GM20431 (cell line): Measurements from ENCODE around the gene NUP133.
"Not testable (repeated sequence)": the region's sequence is repeated elsewhere in the genome, so short reads cannot be mapped to it uniquely, and the experiment has no call there.

Source experiments
- in situ Hi-C: fragments of 300-500 bp; cut with MseI, MboI; formaldehyde crosslinking; loops from one replicate; pipeline ENCODE4 v1.15.0; 2020; ENCODE audit warnings: low sequenced_read_pairs; ENCODE audit not compliant: unreplicated experiment

NUP133 gene

DNA sequence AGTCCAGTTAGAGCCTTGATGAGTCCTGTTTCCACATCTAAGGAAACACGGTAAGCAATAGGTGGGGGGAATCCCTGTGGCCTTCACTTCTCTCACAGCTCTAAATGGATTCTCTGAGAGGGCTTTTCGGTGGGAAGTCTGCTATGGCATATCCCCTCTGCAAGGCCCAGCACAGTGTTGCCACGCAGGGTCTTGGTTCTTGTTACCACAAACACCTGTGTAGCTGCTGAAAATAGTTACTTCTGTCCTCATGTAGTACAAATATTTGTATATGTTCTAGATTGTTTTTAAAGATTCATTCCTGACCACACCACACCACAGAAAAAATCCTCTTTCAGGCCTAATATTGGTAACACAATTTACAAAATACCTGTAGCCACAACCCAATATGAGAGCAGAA lies 79.9 kb downstream of the NUP133 start:
- in situ Hi-C loops: no loop called here

DNA sequence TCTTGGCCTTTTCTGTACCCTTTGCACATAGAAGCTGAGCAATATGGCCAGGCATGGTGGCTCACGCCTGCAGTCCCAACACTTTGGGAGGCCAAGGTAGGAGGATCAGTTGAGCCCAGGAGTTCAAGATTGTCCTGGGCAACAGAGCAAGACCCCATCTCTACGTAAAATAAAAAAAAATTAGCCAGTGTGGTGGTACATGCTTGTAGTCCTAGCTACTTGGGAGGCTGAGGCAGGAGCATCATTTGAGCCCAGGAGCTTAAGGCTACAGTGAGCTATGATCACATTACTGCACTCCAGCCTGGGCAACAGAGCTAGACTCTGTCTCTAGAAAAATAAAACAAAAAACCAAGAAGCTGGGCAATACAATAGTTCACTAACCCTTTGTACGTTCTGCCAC lies 80.6 kb downstream of the NUP133 start:
- in situ Hi-C loops: no loop called here

DNA sequence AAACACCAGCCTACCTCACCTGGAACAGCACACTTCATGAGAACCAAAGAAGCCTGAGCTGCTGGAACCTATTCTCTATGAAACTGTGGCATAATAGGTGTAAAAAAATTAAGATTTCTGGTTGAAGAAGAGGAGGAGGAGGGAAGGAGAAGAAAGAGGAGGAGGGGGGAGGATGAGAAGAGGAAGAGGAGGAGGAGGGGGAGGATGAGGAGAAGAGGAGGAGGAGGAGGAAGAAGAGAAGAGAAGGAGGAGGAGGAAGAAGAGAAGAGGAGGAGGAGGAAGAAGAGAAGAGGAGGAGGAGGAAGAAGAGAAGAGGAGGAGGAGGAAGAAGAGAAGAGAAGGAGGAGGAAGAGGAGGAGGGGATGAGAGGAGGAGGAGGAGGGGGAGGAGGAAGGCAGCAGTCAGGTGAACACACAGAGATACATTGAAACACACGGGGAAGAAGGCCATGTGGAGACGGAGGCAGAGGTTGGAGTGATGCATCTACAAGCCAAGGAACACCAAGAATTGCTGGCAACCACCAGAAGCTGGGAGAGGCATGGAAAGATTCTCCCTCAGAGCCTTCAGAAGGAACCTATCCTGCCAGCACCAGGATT lies 82.5 kb downstream of the NUP133 start:
- in situ Hi-C loops: no loop called here

DNA sequence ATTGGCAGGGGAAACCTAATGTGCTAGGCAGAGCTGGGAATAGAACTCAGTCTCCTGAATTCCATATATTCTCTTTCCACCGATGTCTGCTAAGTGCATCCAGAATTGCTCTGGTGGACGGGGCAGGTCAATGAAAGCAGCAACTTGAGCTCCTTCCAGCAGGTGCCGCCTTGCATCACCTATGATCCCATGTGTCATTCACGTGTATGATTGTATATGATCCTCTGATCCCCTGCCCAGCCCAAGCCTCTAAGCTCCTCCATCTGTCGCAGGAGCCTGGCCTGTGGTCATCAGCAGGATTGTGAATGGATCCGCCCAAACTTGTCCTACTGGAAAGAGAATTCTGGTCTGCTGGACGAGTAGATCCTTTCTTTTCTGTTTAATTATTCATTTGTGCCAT lies 87.4 kb downstream of the NUP133 start:
- in situ Hi-C loops: no loop called here

DNA sequence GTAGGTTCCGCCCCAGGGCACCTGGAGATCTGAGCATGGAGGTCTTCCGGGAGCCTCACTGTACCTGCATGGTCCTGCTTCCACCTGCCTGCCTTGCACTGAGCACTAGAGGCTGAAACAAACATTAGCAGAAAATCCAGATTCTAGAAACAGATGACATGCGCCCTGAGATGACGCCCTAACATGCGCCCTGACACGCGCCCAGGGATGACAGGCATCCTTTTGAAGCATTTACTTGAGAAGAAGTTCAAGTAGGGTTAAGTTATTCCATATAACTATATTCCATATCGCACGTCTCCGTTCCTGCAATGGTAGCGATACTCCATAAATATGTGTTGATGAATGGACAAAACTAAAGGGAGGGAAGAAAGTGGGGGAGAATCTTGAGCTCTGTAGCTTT lies 87.9 kb downstream of the NUP133 start:
- in situ Hi-C loops: no loop called here

DNA sequence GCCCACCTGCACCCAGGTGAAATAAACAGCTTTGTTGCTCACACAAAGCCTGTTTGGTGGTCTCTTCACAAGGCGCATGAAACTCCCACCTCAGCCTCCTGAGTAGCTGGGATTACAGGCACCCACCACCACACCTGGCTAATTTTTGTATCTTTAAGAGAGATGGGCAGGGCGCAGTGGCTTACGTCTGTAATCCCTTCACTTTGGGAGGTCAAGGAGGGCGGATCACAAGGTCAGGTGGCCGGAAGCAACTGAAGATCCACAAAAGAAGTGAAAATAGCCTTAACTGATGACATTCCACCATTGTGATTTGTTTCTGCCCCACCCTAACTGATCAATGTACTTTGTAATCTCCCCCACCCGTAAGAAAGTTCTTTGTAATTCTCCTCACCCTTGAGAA lies 89.6 kb downstream of the NUP133 start:
- in situ Hi-C loops: not testable (repeated sequence)

DNA sequence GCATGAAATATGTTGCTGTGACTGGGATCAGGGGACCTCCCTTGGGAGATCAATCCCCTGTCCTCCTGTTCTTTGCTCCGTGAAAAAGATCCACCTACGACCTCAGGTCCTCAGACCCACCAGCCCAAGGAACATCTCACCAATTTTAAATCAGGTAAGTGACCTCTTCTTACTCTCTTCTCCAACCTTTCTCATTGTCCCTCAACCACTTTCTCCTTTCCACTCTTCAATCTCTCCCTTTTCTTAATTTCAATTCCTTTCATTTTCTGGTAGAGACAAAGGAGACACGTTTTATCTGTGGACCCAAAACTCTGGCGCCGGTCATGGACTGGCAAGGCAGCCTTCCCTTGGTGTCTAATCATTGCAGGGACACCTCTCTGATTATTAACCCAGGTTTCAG lies 95.3 kb downstream of the NUP133 start:
- in situ Hi-C loops: not testable (repeated sequence)

DNA sequence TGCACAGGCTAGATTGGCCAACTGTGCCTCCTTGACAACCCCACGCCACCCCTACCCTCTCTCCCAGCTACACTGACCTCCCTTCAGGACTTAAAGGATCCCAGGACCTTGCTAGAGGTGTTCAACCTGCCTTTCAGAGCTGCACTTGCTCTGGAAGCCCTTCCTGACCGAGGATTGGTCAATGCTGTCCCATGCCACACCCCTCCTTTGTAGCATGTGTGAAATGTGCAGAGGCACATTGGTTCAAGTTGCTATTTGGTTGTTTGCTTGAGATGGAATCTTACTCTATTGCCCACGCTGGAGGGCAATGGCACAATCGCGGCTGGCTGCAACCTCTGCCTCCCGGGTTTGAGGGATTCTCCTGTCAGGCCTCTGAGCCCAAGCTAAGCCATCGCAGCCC lies 96.1 kb downstream of the NUP133 start:
- in situ Hi-C loops: no loop called here

DNA sequence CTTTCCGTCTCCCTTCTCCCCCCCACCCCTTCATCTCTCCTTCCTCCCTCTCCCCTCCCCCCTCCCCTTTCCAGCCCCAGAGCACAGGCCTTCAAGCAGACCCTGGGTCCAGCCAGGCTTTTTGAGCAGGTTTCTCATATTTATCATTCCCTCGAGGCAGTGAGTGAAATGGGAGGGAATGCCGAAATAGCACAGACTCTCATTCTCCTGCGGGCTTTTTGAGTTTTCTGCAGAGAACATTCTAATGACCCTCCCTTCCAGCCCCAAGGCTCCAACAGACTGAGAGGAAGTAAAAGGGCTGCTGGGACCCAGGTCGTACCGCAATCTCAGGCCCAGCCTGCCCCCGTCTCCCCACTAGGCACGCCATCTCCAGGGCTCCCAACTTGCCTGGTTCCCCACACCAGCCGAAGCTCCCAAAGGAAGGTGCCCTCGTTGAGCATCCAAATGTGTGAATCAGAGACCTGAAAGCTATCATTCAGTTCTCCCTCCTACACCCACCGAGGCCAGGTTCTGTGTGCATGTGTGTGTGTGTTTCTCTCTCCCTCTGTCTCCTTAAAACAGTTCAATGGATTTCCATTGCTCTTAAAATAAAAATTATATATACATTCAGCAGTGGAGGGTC lies 96.6 kb downstream of the NUP133 start:
- in situ Hi-C loops: no loop called here

DNA sequence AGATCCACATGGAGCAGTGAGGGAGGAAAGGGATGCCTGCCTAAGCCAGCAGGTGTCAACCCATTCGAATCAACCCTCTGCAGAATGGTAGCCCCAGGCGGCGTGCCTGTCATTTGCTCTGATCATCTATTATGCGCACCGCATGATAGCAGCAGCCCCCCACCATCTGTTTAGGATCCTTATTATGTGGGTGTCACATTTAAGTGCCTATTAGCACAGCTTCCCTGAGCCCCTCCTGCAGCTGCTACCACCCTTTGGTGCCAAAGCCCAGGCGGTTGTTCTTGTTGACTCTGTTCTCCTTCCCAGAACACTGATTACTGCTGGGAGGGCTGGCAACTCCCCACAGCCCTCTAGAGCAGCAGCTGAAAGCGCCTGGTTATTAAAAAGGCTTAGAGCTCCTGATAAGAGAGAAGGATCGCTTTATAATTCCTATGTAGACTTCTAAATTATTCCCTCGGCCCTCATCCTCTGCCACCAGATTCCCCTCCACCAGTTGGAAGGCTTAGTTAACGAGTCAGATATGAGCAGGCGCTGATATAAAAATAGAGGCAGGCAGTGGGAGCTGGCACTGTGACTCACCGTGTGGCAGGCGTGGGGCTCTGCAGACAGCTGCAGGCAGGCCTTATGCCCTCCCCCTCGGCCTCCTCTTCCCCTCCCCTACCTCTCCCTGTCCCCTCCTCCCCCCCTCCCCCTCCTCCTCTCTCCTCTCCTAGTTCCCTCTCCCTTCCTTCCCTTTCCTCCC lies 97.3 kb downstream of the NUP133 start:
- in situ Hi-C loops: no loop called here

DNA sequence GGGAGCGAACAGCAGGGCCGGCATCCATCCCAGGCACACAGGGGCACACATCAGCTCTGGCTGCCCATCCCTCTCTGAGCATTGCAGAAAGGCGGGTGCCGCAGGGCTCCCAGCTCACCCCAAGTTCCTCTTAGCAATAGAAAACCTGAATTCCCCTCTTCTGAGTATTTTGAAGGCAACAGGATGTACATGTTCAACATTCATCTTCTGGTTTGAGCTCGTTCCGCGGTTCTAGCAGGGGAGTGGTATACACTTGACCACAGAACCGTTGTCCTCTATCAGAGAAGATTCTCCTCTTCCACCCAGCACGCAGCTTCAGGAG lies 97.8 kb downstream of the NUP133 start:
- in situ Hi-C loops: no loop called here

DNA sequence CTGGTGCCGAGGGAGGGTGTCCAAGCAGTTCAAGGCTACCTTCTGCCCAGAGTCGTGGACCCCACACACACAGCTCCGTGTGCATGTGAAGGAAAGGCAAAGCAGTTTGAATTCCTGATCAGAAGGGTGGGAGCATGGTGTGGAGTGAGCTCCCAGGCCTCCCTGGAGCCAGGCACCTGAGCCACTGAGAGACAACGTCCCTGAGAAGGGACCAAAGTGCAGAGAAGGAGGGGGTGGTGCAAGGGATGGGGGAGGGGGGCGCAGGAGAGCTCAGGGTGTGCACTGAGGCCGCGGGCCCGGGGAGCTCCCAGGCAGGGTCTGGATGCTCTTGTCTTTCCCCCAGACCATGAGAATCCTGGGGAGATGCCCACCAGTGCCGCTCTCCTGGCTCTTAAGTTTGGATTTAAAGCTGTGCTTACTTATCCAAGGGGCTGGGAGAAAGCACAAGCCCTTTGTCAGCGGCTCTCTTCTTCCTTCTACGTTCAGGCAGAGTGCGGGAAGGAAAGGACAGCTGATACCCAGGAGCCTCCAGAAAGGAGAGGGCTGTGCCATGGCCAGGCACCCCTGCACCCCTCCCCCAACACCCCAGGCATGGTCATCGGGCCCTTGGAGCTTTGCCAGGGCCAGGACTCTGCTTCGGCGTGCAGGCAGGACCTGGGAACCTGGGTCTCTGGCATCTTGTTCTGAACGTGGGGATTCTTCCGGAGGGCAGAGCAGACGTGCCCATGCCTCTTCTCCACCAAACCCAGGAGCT lies 98.3 kb downstream of the NUP133 start:
- in situ Hi-C loops: no loop called here

DNA sequence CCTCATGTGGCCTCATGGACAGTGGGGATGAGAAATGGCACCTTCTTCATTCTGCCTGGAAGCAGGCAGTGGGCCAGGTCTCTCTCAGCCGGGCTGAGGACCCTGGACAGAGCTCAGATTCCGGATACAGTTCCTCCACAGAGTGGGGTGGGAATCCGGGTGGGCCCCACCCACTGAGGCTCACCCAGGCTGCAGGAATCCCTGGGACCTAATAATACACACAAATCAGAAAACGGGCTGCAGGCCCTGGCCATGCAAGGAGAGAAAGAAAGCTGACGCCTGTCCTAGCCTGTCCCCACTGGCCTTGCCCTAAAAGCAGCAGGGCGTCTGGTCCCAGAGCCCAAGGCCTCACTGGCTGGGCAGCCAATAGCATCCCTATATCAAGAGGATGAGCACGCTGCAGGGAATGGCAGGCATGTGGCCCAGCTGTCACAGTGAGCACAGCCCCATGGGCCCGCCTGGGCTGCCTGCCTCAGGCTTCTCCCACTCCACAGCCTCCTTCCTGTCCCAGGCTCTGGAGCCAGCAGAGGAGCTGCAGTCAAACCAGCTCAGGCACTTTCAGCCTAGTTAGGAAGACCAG lies 99.6 kb downstream of the NUP133 start:
- in situ Hi-C loops: no loop called here

DNA sequence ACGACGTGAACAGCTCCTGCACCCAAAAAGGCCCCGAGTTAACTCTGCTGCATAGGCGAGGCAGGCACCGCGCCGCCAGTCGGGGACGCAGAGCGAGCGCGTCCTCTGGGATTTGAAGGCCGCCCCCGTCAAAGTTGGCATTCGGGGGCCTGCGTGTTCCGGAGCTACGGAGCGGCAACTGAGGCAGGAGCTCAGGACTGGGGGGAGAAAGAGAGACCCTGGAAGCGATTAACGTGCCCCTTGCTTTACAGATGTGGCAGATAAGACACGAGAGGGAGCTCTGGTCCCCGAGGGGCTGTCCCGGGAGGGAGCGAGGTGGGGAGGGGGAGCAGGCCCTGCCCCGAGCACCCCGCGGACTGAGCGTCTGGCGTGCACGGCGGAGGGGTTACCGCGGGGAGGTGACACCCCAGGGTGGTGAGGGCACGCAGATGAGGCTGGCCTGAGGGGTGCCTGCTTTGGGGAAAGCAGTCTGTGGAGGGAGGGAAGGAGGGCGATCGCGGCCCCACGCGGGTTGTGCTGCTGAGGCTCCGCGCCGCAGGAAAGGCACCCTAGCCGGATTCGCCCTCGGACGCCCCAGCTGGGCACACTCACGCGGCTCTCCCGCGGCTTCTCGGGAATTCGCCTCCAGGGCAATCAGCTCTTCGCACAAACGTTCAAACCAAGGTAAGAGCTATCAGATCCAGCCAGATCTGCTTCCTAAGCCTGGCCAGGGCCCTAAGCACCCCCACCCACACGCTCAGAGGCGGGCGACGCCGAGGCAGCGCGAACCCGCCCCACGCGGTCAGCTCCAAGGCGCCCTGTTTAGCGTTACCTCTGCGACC lies 100.7 kb downstream of the NUP133 start:
- in situ Hi-C loops: no loop called here

DNA sequence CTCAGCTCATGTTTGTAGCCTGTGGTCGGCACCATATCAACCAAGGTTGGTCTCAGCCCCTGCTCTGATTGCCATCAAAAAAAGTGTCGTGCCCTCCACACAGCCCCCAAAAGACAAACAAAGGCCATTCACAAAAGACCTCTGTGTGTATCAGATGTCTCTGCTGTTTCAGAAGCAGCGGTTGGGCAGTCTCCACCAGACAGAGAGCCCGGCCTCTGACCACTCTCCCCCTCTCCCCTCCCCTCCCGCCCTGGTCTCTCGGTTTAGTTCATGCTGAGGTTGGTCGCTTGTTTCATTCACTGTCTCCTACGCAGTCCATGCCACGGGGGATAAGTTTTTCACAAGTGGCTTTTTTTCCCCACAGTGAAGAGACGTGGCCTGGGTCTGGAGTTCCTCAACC lies 101.3 kb downstream of the NUP133 start:
- in situ Hi-C loops: no loop called here

DNA sequence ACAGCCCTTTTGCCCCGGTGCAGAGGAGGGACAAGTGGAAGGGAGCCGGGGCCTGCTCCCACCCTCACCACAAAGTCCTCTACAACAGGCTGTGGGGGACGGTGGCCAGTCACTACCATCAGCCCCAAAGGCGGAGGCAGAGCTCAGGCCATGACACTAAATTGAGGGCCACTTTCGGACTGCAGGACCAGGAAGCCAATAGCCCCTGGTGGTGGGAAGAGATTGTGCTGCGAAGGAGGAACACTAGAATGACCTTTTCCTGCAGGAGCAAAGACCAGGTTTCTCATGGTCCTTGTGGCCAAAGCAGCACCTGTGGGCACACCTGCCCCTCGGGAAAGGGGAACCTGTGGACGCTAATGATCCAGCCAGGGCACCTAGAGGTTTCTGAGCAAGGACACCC lies 104.6 kb downstream of the NUP133 start:
- in situ Hi-C loops: no loop called here

DNA sequence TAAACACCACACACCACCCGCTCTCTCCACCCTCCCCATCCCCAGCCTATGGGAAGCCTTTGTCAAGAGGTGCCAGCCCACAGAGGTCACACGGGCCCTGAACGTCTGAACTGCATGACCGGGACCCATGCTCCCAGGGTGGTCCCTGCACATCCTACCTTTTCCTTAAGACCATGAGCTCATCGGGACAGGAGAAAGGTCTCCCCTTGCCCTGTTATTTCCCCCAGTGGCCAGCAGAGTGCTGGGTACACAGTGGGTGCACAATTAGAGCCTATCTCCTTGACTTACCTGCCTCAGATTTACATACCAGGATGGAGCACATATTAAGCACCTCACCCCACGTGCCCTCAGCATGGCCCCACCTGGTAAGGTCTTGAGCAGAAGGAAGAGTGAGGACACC lies 105.1 kb downstream of the NUP133 start:
- in situ Hi-C loops: no loop called here

DNA sequence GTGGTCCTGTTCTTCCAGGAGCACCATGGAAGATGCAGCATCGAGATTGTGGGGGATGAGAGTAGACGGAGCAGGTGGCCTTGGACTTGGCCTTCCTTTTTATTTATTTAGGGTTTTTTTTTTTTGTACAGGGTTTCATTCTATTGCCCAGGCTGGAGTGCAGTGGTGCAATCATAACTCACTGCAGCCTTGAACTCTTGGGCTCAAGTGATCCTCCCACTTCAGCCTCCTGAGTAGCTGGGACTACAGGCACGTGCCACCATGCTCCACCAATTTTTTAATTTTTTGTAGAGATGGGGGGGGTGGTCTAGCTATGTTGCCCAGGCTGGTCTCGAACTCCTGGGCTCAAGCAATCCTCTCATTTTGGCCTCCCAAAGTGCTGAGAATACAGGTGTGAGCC lies 105.8 kb downstream of the NUP133 start:
- in situ Hi-C loops: not testable (repeated sequence)

DNA sequence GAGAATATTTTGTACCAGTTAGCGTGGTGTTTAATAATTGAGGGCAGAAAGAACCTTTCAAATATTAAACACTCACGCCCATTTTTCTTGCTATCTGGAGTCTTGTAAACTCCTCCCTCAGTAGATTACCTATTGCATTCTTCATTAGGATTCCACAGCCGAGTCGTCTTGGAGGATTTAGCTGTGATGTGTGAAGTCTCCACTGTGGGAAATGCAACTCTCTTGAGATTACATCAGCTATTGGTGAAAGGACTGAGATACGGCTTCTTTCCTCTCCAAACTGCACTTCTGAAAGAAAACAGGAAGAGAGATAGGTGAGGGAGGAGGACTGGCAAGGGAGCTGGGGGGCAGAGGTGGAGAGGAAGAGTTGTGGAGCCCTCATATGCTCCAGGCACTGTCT lies 110.4 kb downstream of the NUP133 start:
- in situ Hi-C loops: no loop called here

DNA sequence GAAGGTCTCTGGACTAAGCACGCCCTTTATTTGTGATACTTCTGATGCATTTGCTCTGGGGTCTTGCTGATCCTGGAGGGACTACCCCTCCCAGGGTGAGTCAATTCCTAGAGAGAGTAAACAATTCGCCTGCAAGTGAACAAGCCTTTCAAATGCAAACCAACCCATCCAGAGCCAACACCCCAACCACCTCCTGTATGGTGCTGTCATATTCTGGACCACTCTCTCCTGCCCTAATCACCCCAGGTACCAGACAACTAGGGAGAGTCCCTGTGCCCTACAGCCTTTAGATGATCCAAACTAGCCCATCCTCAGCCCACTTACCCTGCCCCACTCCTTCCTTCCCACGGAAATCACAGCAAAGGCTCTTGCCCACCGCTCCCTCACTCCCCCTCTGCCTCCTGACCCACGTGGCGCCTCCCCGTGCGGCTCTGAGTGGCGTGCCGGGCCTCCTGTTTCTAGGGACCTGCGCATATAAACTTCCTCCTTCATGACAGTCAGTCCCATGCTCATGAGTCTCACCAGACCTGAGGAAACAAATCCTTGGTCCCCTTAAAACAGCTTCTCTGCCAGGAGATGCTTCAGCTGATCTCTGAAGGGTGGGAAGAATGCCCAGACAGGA lies 111.4 kb downstream of the NUP133 start:
- in situ Hi-C loops: no loop called here
